BJ (cell line): ENCODE measurements around the gene UCN3. TPM values are rescaled to one million over a fixed set of nuclear protein-coding genes. Genes with fewer than 3 reads are reported as not detected.
"Not testable (repeated sequence)": the region's sequence is repeated elsewhere in the genome, so short reads cannot be mapped to it uniquely, and the experiment has no call there.

Source experiments
- CTCF ChIA-PET: fragments of 350-600 bp; formaldehyde crosslinking; extraction: SDS; loops from one replicate; lab custom pipeline; 2021; ENCODE audit warnings: antibody characterized with exemption, inconsistent platforms; lab: Yijun Ruan, JAX
- POLR2A ChIA-PET: fragments of 300-600 bp; sonication (Branson Sonifier 250); formaldehyde crosslinking; extraction: SDS; loops from one replicate; lab custom pipeline; 2021; ENCODE audit warnings: antibody characterized with exemption; lab: Charles Lee
- DNase-seq: peaks from one replicate; pipeline ENCODE4 v3.0.0-alpha.2; 2011; ENCODE audit warnings: low read depth
- H3K27me3 ChIP-seq: 2 replicates; pipeline ENCODE4 v1.6.0; 2011; ENCODE audit warnings: low read length; ENCODE audit not compliant: control insufficient read depth, insufficient read depth
- H3K36me3 ChIP-seq: 2 replicates; pipeline ENCODE4 v1.5.1; 2011; ENCODE audit warnings: low read length; ENCODE audit not compliant: control insufficient read depth, insufficient read depth
- H3K4me3 ChIP-seq: 2 replicates; pipeline ENCODE4 v1.5.1; 2011; ENCODE audit warnings: low read depth, mild to moderate bottlenecking, control low read depth, low read length
- CTCF ChIP-seq: IDR thresholded peaks from 2 replicates; pipeline ENCODE4 v1.5.1; 2011; ENCODE audit warnings: low read depth, mild to moderate bottlenecking, control low read depth, inconsistent platforms, low read length, moderate library complexity; ENCODE audit not compliant: insufficient read depth
- polyA plus RNA-seq: library from polyadenylated mRNA; depleted of rRNA; stranded (reverse); fragments of >200 nt; gene quantifications from 2 replicates; pipeline ENCODE4 v1.2.3, GENCODE V29; 2011

UCN3 gene
- polyA plus RNA-seq, 1 experiment, result not detected

- CTCF ChIA-PET, result interaction anchor here (1.1 to 1.4 kb wide), 2 partner anchors 12 to 17 kb away, joined by 3 read pairs; no protein-coding TSS in a partner anchor
- Histone ChIP-seq H3K27me3 (peaks cover 1% of the 10 kb centered on the region; the same call in 1 of the 2 replicates), H3K36me3 (no peaks in the 10 kb centered on the region), H3K4me3 (no peak within 1 kb of the TSS)
- DNase-seq, result no peak
- POLR2A ChIA-PET, result no interaction called here
- TF ChIP-seq CTCF, result no peak
Measured at GRCh38 chr10:5404208-5405041, 39.7 kb downstream of the UCN3 start, which contains the start of gene TUBAL3. TSS of gene TUBAL3 (minus strand) at chr10:5404828. CDS start at chr10:5404792, 36 bp downstream.

- DNase-seq, result no peak
- TF ChIP-seq CTCF, result no peak
- CTCF ChIA-PET, result interaction anchor here (1.4 kb wide), 1 partner anchor 18 kb away, joined by 3 read pairs; no protein-coding TSS in a partner anchor
- H3K4me3 ChIP-seq, result no peak overlapping the region
- H3K36me3 ChIP-seq, result no peaks in the 10 kb centered on the region
- H3K27me3 ChIP-seq, result no peaks in the 10 kb centered on the region; the same call in 1 of the 2 replicates
- POLR2A ChIA-PET, result no interaction called here
Measured at GRCh38 chr10:5406918-5407317, 42.2 kb downstream of the UCN3 start.

DNA sequence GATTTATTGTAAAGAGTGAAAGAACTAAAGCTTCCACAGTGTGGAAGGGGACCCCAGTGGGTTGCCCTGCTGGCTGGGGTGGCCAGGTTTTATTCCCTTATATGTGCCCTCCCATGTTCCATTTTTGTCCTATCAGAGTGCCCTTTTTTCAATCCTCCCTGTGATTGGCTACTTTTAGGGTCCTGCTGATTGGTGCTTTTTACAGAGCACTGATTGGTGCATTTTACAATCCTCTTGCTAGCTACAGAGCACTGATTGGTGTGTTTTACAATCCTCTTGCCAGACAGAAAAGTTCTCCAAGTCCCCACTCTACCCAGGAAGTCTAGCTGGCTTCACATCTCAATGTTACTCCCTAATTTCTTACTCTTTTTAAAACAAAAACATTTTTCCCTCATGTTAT, 46.0 kb downstream of the UCN3 start:
- DNase-seq, H3K4me3 ChIP-seq, POLR2A ChIA-PET, H3K36me3 ChIP-seq, H3K27me3 ChIP-seq: not testable (repeated sequence)
- CTCF ChIA-PET, result interaction anchor here (1.0 to 1.4 kb wide), 2 partner anchors 23 to 596 kb away, joined by 3 read pairs; no protein-coding TSS in a partner anchor

GRCh38 chr10:5411941-5412276, 47.1 kb downstream of the UCN3 start:
- CTCF ChIA-PET, result interaction anchor here (1.4 kb wide), 1 partner anchor 597 kb away, joined by 3 read pairs; no protein-coding TSS in a partner anchor
- no peaks in the 10 kb centered on the region for H3K27me3 ChIP-seq
- H3K4me3 ChIP-seq, result peak overlapping the region; percentile 98
- H3K36me3 ChIP-seq, result no peaks in the 10 kb centered on the region
- POLR2A ChIA-PET, result no interaction called here
- no peak for DNase-seq
- TF ChIP-seq CTCF, result no peak

DNA sequence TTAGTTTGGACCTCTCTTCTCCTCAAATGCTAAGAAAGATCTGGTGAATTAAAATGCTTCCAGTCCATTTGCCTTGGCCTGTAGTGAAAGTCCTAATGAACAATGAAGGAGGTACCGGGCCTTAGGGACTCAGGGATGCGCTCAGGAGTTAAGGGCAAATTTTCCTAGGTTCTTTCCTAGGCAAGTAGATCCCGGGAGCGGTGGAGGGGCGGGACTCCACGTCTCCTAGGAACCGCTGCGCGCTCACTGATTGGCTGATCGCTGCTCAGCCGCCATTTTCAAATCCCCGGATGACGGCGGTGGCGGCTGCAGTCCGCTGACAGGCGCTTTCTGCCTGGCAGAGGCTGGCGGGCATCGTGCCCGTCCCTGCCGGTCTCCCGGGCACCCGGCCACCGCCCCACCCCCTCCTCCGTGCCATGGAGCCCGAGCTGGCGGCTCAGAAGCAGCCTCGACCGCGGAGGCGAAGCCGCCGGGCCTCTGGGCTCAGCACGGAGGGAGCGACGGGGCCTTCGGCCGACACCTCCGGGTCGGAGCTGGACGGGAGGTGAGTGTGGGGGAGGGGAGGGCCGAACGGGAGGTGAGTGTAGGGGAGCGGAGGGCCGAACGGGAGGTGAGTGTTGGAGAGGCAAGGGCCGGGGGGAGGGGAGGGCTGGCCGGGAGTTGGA, 47.6 kb downstream of the UCN3 start, which contains the start of gene NET1:
Gene NET1 (plus strand): TSS at position 281 of the 665 bp plus-strand sequence. CDS start 136 bp downstream, at position 417.
- CTCF ChIA-PET, result interaction anchor here (1.4 kb wide), 1 partner anchor 26 kb away, joined by 3 read pairs; no protein-coding TSS in a partner anchor
- DNase-seq, result peak; percentile 31
- TF ChIP-seq CTCF, result no peak
- Histone ChIP-seq H3K27me3 (no peaks in the 10 kb centered on the region), H3K36me3 (no peaks in the 10 kb centered on the region), H3K4me3 (peak within 1 kb of the TSS; percentile 98)
- POLR2A ChIA-PET, result no interaction called here
